K562 (cell line): ENCODE data around the gene PYY. TPM values are rescaled to one million over a fixed set of nuclear protein-coding genes. Genes with fewer than 3 reads are reported as not detected.
A peak's percentile ranks its signal among the peaks of the same experiment; 100 is the strongest.

Experiments
- AFF4 ChIP-seq: sonication (generic); formaldehyde crosslinking; IDR thresholded peaks from 2 replicates; pipeline ENCODE4 v1.8.0; 2023; ENCODE audit warnings: mild to moderate bottlenecking, missing genetic modification reagents
- MCM2 ChIP-seq: fragments of 450-650 bp; IDR thresholded peaks from 2 replicates; pipeline ENCODE4 v1.6.1; 2017; ENCODE audit warnings: low read depth, mild to moderate bottlenecking
- RERE ChIP-seq: sonication (generic); formaldehyde crosslinking; IDR thresholded peaks from 2 replicates; pipeline ENCODE4 v1.8.0; 2023; ENCODE audit warnings: missing genetic modification reagents, mild to moderate bottlenecking, borderline replicate concordance
- SIRT6 ChIP-seq: IDR thresholded peaks from one replicate; pipeline ENCODE4 v1.6.1; 2012; ENCODE audit warnings: low read depth, mild to moderate bottlenecking, control low read depth, inconsistent platforms, low read length, moderate library complexity
- TAF15 ChIP-seq: fragments of 200-400 bp; formaldehyde crosslinking; IDR thresholded peaks from 2 replicates; pipeline ENCODE4 v1.6.1; 2017; ENCODE audit warnings: mild to moderate bottlenecking, low read depth, low read length, moderate library complexity
- TAL1 ChIP-seq: fragments of 450-650 bp; IDR thresholded peaks from 2 replicates; pipeline ENCODE4 v1.6.1; 2016; ENCODE audit warnings: mild to moderate bottlenecking
- ZC3H8 ChIP-seq: fragments of 450-650 bp; IDR thresholded peaks from 2 replicates; pipeline ENCODE4 v1.6.1; 2017
- ZNF79 ChIP-seq: fragments of 250-450 bp; sonication (Bioruptor Pico); IDR thresholded peaks from 2 replicates; pipeline ENCODE4 v1.4.0; 2020; ENCODE audit warnings: low read depth, mild to moderate bottlenecking, moderate library complexity
- polyA plus RNA-seq, 8 experiments: library from polyadenylated mRNA; depleted of rRNA in 4 of 8; stranded (reverse) in 5 of 8; unstranded in 3 of 8; fragments of >200 nt; fragmentation: Nextera tagmentation in 2 of 8; fragmentation: Illumina TruSeq in 1 of 8; extraction: Ambion mirVana in 2 of 8; extraction: Trizol in 1 of 8; gene quantifications; 2 replicates each; pipeline versions ENCODE4 v1.2.1 to v1.2.3, GENCODE V29; 2011 to 2014; ENCODE audit warnings: inconsistent platforms in 1 of 8, missing spikeins in 1 of 8
- total RNA-seq, 7 experiments: library from RNA; depleted of rRNA in 6 of 7; stranded (reverse); fragments of >200 nt in 6 of 7; fragmentation: Illumina TruSeq in 2 of 7; extraction: Trizol in 2 of 7; gene quantifications; 2 replicates each; pipeline versions ENCODE4 v1.2.1 to v1.2.3, GENCODE V29; 2011 to 2021; ENCODE audit warnings: low replicate concordance in 1 of 7
- TF ChIP-seq, protein P1 (sequence below): fragments of 450-650 bp; IDR thresholded peaks from 2 replicates; pipeline ENCODE4 v1.6.1; 2014; ENCODE audit warnings: low read depth, mild to moderate bottlenecking, moderate library complexity, borderline replicate concordance
- TF ChIP-seq, protein P2 (sequence below), 3 experiments: fragments of 200-800 bp in 1 of 3; sonication (Bioruptor generic) in 1 of 3; sonication (generic) in 1 of 3; formaldehyde crosslinking in 1 of 3; IDR thresholded peaks; 2 replicates each; pipeline versions ENCODE4 v1.6.1 to v1.8.0; 2016 to 2022; ENCODE audit warnings: mild to moderate bottlenecking in 2 of 3, missing compliant biosample characterization in 2 of 3, missing genetic modification characterization in 2 of 3, missing genetic modification reagents in 1 of 3
- TF ChIP-seq, protein P3 (sequence below), 2 experiments: fragments of 450-650 bp; conservative IDR thresholded peaks; 2 replicates each; pipeline ENCODE4 v1.6.1; 2017; ENCODE audit warnings: mild to moderate bottlenecking in 2 of 2, moderate library complexity in 2 of 2

PYY gene
- total and polyA plus RNA-seq, 9 of the 15 experiments (the other 6 are each of a cell fraction or from before 2014, with no cell fraction given): not detected

GRCh38 chr17:43983515-43984411 lies 30.0 kb upstream of the PYY start (continued):
- TF ChIP-seq, protein P1, sequence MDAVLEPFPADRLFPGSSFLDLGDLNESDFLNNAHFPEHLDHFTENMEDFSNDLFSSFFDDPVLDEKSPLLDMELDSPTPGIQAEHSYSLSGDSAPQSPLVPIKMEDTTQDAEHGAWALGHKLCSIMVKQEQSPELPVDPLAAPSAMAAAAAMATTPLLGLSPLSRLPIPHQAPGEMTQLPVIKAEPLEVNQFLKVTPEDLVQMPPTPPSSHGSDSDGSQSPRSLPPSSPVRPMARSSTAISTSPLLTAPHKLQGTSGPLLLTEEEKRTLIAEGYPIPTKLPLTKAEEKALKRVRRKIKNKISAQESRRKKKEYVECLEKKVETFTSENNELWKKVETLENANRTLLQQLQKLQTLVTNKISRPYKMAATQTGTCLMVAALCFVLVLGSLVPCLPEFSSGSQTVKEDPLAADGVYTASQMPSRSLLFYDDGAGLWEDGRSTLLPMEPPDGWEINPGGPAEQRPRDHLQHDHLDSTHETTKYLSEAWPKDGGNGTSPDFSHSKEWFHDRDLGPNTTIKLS: peak; percentile 39; the same call in 1 of the 2 replicates
- TF ChIP-seq ZNF79 (no peak), ZC3H8 (no peak), AFF4 (CRISPR knock-in tag) (no peak), SIRT6 (no peak), TAF15 (no peak), RERE (CRISPR knock-in tag) (peak; percentile 31; the same call in 1 of the 2 replicates), MCM2 (no peak), TAL1 (peak; percentile 44; the same call in 1 of the 2 replicates)
- TF ChIP-seq, protein P2, sequence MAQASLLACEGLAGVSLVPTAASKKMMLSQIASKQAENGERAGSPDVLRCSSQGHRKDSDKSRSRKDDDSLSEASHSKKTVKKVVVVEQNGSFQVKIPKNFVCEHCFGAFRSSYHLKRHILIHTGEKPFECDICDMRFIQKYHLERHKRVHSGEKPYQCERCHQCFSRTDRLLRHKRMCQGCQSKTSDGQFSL (CRISPR knock-in tag; IDR thresholded peaks at IDR 0.05): peak; percentile 42; the same call in 1 of the 2 replicates
- TF ChIP-seq, protein P2 (tag; IDR thresholded peaks at IDR 0.05): no peak
- TF ChIP-seq, protein P3, sequence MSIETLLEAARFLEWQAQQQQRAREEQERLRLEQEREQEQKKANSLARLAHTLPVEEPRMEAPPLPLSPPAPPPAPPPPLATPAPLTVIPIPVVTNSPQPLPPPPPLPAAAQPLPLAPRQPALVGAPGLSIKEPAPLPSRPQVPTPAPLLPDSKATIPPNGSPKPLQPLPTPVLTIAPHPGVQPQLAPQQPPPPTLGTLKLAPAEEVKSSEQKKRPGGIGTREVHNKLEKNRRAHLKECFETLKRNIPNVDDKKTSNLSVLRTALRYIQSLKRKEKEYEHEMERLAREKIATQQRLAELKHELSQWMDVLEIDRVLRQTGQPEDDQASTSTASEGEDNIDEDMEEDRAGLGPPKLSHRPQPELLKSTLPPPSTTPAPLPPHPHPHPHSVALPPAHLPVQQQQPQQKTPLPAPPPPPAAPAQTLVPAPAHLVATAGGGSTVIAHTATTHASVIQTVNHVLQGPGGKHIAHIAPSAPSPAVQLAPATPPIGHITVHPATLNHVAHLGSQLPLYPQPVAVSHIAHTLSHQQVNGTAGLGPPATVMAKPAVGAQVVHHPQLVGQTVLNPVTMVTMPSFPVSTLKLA (conservative IDR thresholded peaks at IDR 0.05): peak; percentile 65 to 75; a peak in 3 of 4 replicates
